ENCODE data around the gene LRRC8D.

The LRRC8D gene

GRCh38 chr1:89938171-89939055, 117.6 kb downstream of the LRRC8D start:
- DNase-seq = no peak

GRCh38 chr1:89939059-89939570, 118.3 kb downstream of the LRRC8D start:
- peak in 49 of 56 donors; percentile 10 to 74 (median 52) for DNase-seq

GRCh38 chr1:89939693-89940438, 119.0 kb downstream of the LRRC8D start:
- peak in 5 of 56 donors; percentile 12 to 39 (median 31) for DNase-seq

- DNase-seq = no peak
Measured at GRCh38 chr1:89941110-89941766, 120.4 kb downstream of the LRRC8D start.

GRCh38 chr1:89942014-89942413, 121.2 kb downstream of the LRRC8D start:
- no peak for DNase-seq

GRCh38 chr1:89942825-89943658, 122.2 kb downstream of the LRRC8D start:
- DNase-seq = no peak

GRCh38 chr1:89943846-89944781, 123.3 kb downstream of the LRRC8D start:
- no peak for DNase-seq

- DNase-seq = no peak
Measured at GRCh38 chr1:89945852-89946476, 125.1 kb downstream of the LRRC8D start.

GRCh38 chr1:89946532-89946931, 125.7 kb downstream of the LRRC8D start:
- no peak for DNase-seq

GRCh38 chr1:89948722-89949345, 128.0 kb downstream of the LRRC8D start:
- DNase-seq = no peak

- DNase-seq = no peak
Measured at GRCh38 chr1:89949991-89950624, 129.3 kb downstream of the LRRC8D start.

- no peak for DNase-seq
Measured at GRCh38 chr1:89950703-89951102, 129.9 kb downstream of the LRRC8D start.

GRCh38 chr1:89951766-89952604, 131.2 kb downstream of the LRRC8D start:
- no peak for DNase-seq

- DNase-seq = no peak
Measured at GRCh38 chr1:89952605-89953130, 131.8 kb downstream of the LRRC8D start.

GRCh38 chr1:89953131-89953626, 132.3 kb downstream of the LRRC8D start:
- peak in 3 of 56 donors; percentile 6 to 7 (median 6) for DNase-seq

GRCh38 chr1:89953929-89954328, 133.1 kb downstream of the LRRC8D start:
- no peak for DNase-seq

GRCh38 chr1:89954401-89954800, 133.6 kb downstream of the LRRC8D start:
- DNase-seq = no peak
